SJCRH30 (cell line): ENCODE results near the gene SLC30A2. TPM values are rescaled to one million over a fixed set of nuclear protein-coding genes. Genes with fewer than 3 reads are reported as not detected.

ENCODE experiments used
- DNase-seq, 2 experiments: peaks; one replicate each; pipeline ENCODE4 v3.0.0-alpha.2; 2015 to 2020
- H3K27ac ChIP-seq: fragments of 250-450 bp; sonication (Bioruptor Pico); 2 replicates; pipeline ENCODE4 v1.5.1; 2020; ENCODE audit warnings: mild to moderate bottlenecking, moderate library complexity
- H3K27me3 ChIP-seq: fragments of 250-450 bp; sonication (Bioruptor Pico); 2 replicates; pipeline ENCODE4 v1.5.1; 2020; ENCODE audit warnings: mild to moderate bottlenecking, moderate library complexity
- H3K36me3 ChIP-seq: fragments of 250-450 bp; sonication (Bioruptor Pico); 2 replicates; pipeline ENCODE4 v1.5.1; 2020; ENCODE audit warnings: mild to moderate bottlenecking, moderate library complexity
- H3K4me1 ChIP-seq: fragments of 250-450 bp; sonication (Bioruptor Pico); 2 replicates; pipeline ENCODE4 v1.5.1; 2020; ENCODE audit warnings: mild to moderate bottlenecking, moderate library complexity
- H3K4me3 ChIP-seq: fragments of 250-450 bp; sonication (Bioruptor Pico); 2 replicates; pipeline ENCODE4 v1.5.1; 2020; ENCODE audit warnings: mild to moderate bottlenecking, moderate library complexity
- H3K9me3 ChIP-seq: fragments of 250-450 bp; sonication (Bioruptor Pico); replicated peaks from 2 replicates; pipeline ENCODE4 v1.5.1; 2020; ENCODE audit warnings: mild to moderate bottlenecking, moderate library complexity
- total RNA-seq: library from RNA; depleted of rRNA; stranded (reverse); fragments of >200 nt; shearing (Covaris generic); gene quantifications from 2 replicates; pipeline ENCODE4 v1.2.3, GENCODE V29; 2014

The SLC30A2 gene
- total RNA-seq, 1 experiment from 2014 or later = 0.26 TPM

- Histone ChIP-seq H3K4me3 (no peak overlapping the region), H3K27ac (no peak overlapping the region), H3K9me3 (no peaks in the 10 kb centered on the region), H3K4me1 (peaks cover 8% of the 10 kb centered on the region), H3K36me3 (no peaks in the 10 kb centered on the region), H3K27me3 (peaks cover 5% of the 10 kb centered on the region; the same call in 1 of the 2 replicates)
- DNase-seq = no peak
Measured at GRCh38 chr1:26037904-26038303, 8.0 kb downstream of the SLC30A2 start.

GRCh38 chr1:26036756-26037281, 9.1 kb downstream of the SLC30A2 start:
- H3K36me3 ChIP-seq = no peaks in the 10 kb centered on the region
- H3K4me3 ChIP-seq = no peak overlapping the region
- peaks cover 8% of the 10 kb centered on the region for H3K4me1 ChIP-seq
- H3K27ac ChIP-seq = no peak overlapping the region
- 0 out of 2 replicates have a peak, but pooled peaks cover 4% of the 10 kb centered on the region for H3K27me3 ChIP-seq
- no peaks in the 10 kb centered on the region for H3K9me3 ChIP-seq
- no peak for DNase-seq

GRCh38 chr1:26035959-26036755, 9.8 kb downstream of the SLC30A2 start:
- H3K27ac ChIP-seq = no peak overlapping the region
- H3K27me3 ChIP-seq = 0 out of 2 replicates have a peak, but pooled peaks cover 1% of the 10 kb centered on the region
- H3K36me3 ChIP-seq = 0 out of 2 replicates have a peak, but pooled peaks cover 2% of the 10 kb centered on the region
- DNase-seq = peak; percentile 87 to 89
- peak overlapping the region; percentile 59 for H3K4me3 ChIP-seq
- peaks cover 8% of the 10 kb centered on the region for H3K4me1 ChIP-seq
- no peaks in the 10 kb centered on the region for H3K9me3 ChIP-seq

GRCh38 chr1:26035203-26035958, 10.5 kb downstream of the SLC30A2 start:
- Histone ChIP-seq H3K4me1 (peaks cover 8% of the 10 kb centered on the region), H3K4me3 (peak overlapping the region; percentile 59), H3K9me3 (no peaks in the 10 kb centered on the region), H3K27ac (no peak overlapping the region; the same call in 1 of the 2 replicates), H3K36me3 (peaks cover 10% of the 10 kb centered on the region), H3K27me3 (no peaks in the 10 kb centered on the region)
- DNase-seq = peak; percentile 97

GRCh38 chr1:26034504-26035202, 11.3 kb downstream of the SLC30A2 start:
- Histone ChIP-seq H3K4me1 (peaks cover 8% of the 10 kb centered on the region), H3K9me3 (no peaks in the 10 kb centered on the region), H3K4me3 (peak overlapping the region; percentile 59), H3K36me3 (peaks cover 15% of the 10 kb centered on the region), H3K27me3 (no peaks in the 10 kb centered on the region), H3K27ac (no peak overlapping the region; the same call in 1 of the 2 replicates)
- no peak for DNase-seq

- Histone ChIP-seq H3K4me1 (peaks cover 8% of the 10 kb centered on the region), H3K27me3 (no peaks in the 10 kb centered on the region), H3K27ac (no peak overlapping the region), H3K9me3 (no peaks in the 10 kb centered on the region), H3K4me3 (no peak overlapping the region), H3K36me3 (peaks cover 15% of the 10 kb centered on the region)
- no peak for DNase-seq
Measured at GRCh38 chr1:26032656-26033357, 13.1 kb downstream of the SLC30A2 start.

- H3K27me3 ChIP-seq = no peaks in the 10 kb centered on the region
- H3K4me1 ChIP-seq = peaks cover 6% of the 10 kb centered on the region
- H3K4me3 ChIP-seq = no peak overlapping the region
- H3K27ac ChIP-seq = no peak overlapping the region
- peaks cover 21% of the 10 kb centered on the region for H3K36me3 ChIP-seq
- no peaks in the 10 kb centered on the region for H3K9me3 ChIP-seq
- no peak for DNase-seq
Measured at GRCh38 chr1:26031611-26032220, 14.2 kb downstream of the SLC30A2 start.

GRCh38 chr1:26031196-26031595, 14.7 kb downstream of the SLC30A2 start:
- Histone ChIP-seq H3K27ac (no peak overlapping the region), H3K9me3 (no peaks in the 10 kb centered on the region), H3K36me3 (peaks cover 23% of the 10 kb centered on the region), H3K27me3 (no peaks in the 10 kb centered on the region), H3K4me3 (no peak overlapping the region), H3K4me1 (peaks cover under 1% of the 10 kb centered on the region)
- DNase-seq = no peak

GRCh38 chr1:26029864-26030481, 15.9 kb downstream of the SLC30A2 start:
- Histone ChIP-seq H3K27me3 (no peaks in the 10 kb centered on the region), H3K4me3 (no peak overlapping the region), H3K9me3 (no peaks in the 10 kb centered on the region), H3K36me3 (peaks cover 23% of the 10 kb centered on the region), H3K27ac (no peak overlapping the region), H3K4me1 (peaks cover 4% of the 10 kb centered on the region; the same call in 1 of the 2 replicates)
- DNase-seq = no peak

GRCh38 chr1:26029054-26029863, 16.7 kb downstream of the SLC30A2 start:
- Histone ChIP-seq H3K9me3 (no peaks in the 10 kb centered on the region), H3K4me1 (peaks cover 4% of the 10 kb centered on the region; the same call in 1 of the 2 replicates)
- DNase-seq = no peak

GRCh38 chr1:26028490-26028980, 17.4 kb downstream of the SLC30A2 start:
- Histone ChIP-seq H3K27ac (no peak overlapping the region), H3K9me3 (no peaks in the 10 kb centered on the region), H3K4me3 (no peak overlapping the region), H3K4me1 (peaks cover 4% of the 10 kb centered on the region; the same call in 1 of the 2 replicates), H3K36me3 (peaks cover 23% of the 10 kb centered on the region), H3K27me3 (no peaks in the 10 kb centered on the region)
- DNase-seq = peak in 1 of 2 experiments; percentile 52

More at GRCh38 chr1:26029054-26029863, 16.7 kb downstream of the SLC30A2 start:
- Histone ChIP-seq H3K27ac (no peak overlapping the region), H3K4me3 (no peak overlapping the region), H3K36me3 (peaks cover 23% of the 10 kb centered on the region), H3K27me3 (no peaks in the 10 kb centered on the region)

- Histone ChIP-seq H3K27me3 (no peaks in the 10 kb centered on the region), H3K4me1 (peaks cover 4% of the 10 kb centered on the region; the same call in 1 of the 2 replicates), H3K27ac (no peak overlapping the region), H3K9me3 (no peaks in the 10 kb centered on the region), H3K4me3 (no peak overlapping the region), H3K36me3 (peaks cover 23% of the 10 kb centered on the region)
- no peak for DNase-seq
Measured at GRCh38 chr1:26027716-26028489, 18.0 kb downstream of the SLC30A2 start.
